PFSK-1 (cell line): Measurements from ENCODE around the gene LAMA4.

ENCODE experiments used
- POLR2AphosphoS5 ChIP-seq: IDR thresholded peaks from 2 replicates; pipeline ENCODE4 v1.6.1; 2012; ENCODE audit warnings: low read depth, mild to moderate bottlenecking, control low read depth, low read length, moderate library complexity
- TAF1 ChIP-seq: IDR thresholded peaks from 2 replicates; pipeline ENCODE4 v1.6.1; 2012; ENCODE audit warnings: low read length, control low read depth, borderline replicate concordance; ENCODE audit not compliant: insufficient read depth
- TF ChIP-seq, protein P1 (sequence below), 2 experiments: IDR thresholded peaks; 2 replicates each; pipeline versions ENCODE4 v1.6.1 to v1.8.0; 2011 to 2012; ENCODE audit warnings: low read depth in 2 of 2, low read length in 2 of 2, control low read depth in 1 of 2, inconsistent platforms in 1 of 2, mild to moderate bottlenecking in 1 of 2, moderate library complexity in 1 of 2; ENCODE audit not compliant: insufficient read depth in 1 of 2

DNA sequence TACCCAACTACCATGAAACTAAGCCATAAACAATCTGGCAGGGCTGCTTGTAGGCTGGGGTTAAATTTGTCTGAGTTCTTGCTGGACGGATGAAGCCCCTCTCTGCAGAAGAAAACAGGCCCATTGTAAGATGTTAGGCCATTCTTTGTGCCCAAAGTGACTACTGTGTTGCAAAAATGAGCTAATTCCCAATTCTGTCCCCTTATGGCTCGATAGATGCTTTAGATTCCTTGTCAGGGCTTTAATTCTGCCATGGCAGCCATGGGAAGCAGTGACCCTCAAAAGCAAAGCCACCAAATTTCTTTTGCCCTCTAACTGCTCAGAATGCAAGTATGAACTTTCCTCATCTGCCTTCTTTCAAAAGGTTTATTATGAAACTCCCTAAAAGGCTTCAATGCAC, 45.2 kb downstream of the LAMA4 start:
- TF ChIP-seq, protein P1, sequence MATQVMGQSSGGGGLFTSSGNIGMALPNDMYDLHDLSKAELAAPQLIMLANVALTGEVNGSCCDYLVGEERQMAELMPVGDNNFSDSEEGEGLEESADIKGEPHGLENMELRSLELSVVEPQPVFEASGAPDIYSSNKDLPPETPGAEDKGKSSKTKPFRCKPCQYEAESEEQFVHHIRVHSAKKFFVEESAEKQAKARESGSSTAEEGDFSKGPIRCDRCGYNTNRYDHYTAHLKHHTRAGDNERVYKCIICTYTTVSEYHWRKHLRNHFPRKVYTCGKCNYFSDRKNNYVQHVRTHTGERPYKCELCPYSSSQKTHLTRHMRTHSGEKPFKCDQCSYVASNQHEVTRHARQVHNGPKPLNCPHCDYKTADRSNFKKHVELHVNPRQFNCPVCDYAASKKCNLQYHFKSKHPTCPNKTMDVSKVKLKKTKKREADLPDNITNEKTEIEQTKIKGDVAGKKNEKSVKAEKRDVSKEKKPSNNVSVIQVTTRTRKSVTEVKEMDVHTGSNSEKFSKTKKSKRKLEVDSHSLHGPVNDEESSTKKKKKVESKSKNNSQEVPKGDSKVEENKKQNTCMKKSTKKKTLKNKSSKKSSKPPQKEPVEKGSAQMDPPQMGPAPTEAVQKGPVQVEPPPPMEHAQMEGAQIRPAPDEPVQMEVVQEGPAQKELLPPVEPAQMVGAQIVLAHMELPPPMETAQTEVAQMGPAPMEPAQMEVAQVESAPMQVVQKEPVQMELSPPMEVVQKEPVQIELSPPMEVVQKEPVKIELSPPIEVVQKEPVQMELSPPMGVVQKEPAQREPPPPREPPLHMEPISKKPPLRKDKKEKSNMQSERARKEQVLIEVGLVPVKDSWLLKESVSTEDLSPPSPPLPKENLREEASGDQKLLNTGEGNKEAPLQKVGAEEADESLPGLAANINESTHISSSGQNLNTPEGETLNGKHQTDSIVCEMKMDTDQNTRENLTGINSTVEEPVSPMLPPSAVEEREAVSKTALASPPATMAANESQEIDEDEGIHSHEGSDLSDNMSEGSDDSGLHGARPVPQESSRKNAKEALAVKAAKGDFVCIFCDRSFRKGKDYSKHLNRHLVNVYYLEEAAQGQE (IDR thresholded peaks at IDR 0.05; ENCODE audit: insufficient read depth in 1 of 2, low read depth in 2 of 2, low read length in 2 of 2) = no peak
- no peak for TF ChIP-seq POLR2AphosphoS5
- TF ChIP-seq TAF1 = no peak
